ENCODE results near the gene ANAPC10. TPM values are rescaled to one million over a fixed set of nuclear protein-coding genes. Genes with fewer than 3 reads are reported as not detected.

Gene ANAPC10
- total and polyA plus RNA-seq, 2 donors (not counting 1 experiment from before 2014, with no cell fraction given) = 28.1 to 29.7 TPM

- H3K27ac ChIP-seq (ENCODE audit: insufficient read depth, low read length) = no peak overlapping the region
- no peak overlapping the region for H3K9ac ChIP-seq (ENCODE audit: insufficient read depth, low read length)
- H3K36me3 ChIP-seq (ENCODE audit: control insufficient read depth, insufficient read depth, low read length) = peaks cover 2% of the 10 kb centered on the region
- H3K4me1 ChIP-seq (ENCODE audit: control insufficient read depth, extremely low read depth, insufficient read depth, low read length) = no peaks in the 10 kb centered on the region
- H4K20me1 ChIP-seq (ENCODE audit: control insufficient read depth, extremely low read depth, insufficient read depth, low read length) = no peaks in the 10 kb centered on the region
- H3K79me2 ChIP-seq (ENCODE audit: control insufficient read depth, insufficient read depth, low read length) = peaks cover 82% of the 10 kb centered on the region
- peak overlapping the region; percentile 95 for H3K4me2 ChIP-seq (ENCODE audit: extremely low read depth, insufficient read depth, low read length)
- H2AFZ ChIP-seq (ENCODE audit: low read length) = no peak overlapping the region
- TF ChIP-seq CTCF (conservative IDR thresholded peaks at IDR 0.05 in 1 of 2, IDR thresholded peaks at IDR 0.05 in 1 of 2; ENCODE audit: low read depth in 1 of 2, low read length in 2 of 2) (no peak), EZH2 (IDR thresholded peaks at IDR 0.05; ENCODE audit: low read length, missing control alignments) (no peak)
- no peaks in the 10 kb centered on the region for H3K9me3 ChIP-seq (ENCODE audit: control insufficient read depth, insufficient read depth, low read depth, low read length)
- no peaks in the 10 kb centered on the region for H3K27me3 ChIP-seq (ENCODE audit: control insufficient read depth, insufficient read depth, low read length)
- DNase-seq (ENCODE audit: low read depth in 2 of 2) = peak; percentile 9 to 46
- peak overlapping the region; percentile 84 to 98 (median 92) for H3K4me3 ChIP-seq (replicated peaks in 1 of 4; ENCODE audit: control extremely low read depth in 1 of 4, insufficient read depth in 1 of 4, low read depth in 3 of 4, low read length in 4 of 4)
Observed at GRCh38 chr4:145099653-145100052, 1.7 kb upstream of the ANAPC10 start.

GRCh38 chr4:145098675-145099037 lies 660 bp upstream of the ANAPC10 start:
- Histone ChIP-seq H4K20me1 (ENCODE audit: control insufficient read depth, extremely low read depth, insufficient read depth, low read length) (no peaks in the 10 kb centered on the region), H3K4me2 (ENCODE audit: extremely low read depth, insufficient read depth, low read length) (peak overlapping the region; percentile 95), H3K4me3 (replicated peaks in 1 of 4; ENCODE audit: control extremely low read depth in 1 of 4, insufficient read depth in 1 of 4, low read depth in 3 of 4, low read length in 4 of 4) (peak overlapping the region; percentile 84 to 98 (median 92)), H3K9ac (ENCODE audit: insufficient read depth, low read length) (peak overlapping the region; percentile 96), H3K4me1 (ENCODE audit: control insufficient read depth, extremely low read depth, insufficient read depth, low read length) (no peaks in the 10 kb centered on the region), H3K27ac (ENCODE audit: insufficient read depth, low read length) (peak overlapping the region; percentile 99), H3K36me3 (ENCODE audit: control insufficient read depth, insufficient read depth, low read length) (peaks cover 3% of the 10 kb centered on the region), H3K9me3 (ENCODE audit: control insufficient read depth, insufficient read depth, low read depth, low read length) (no peaks in the 10 kb centered on the region), H3K27me3 (ENCODE audit: control insufficient read depth, insufficient read depth, low read length) (no peaks in the 10 kb centered on the region), H3K79me2 (ENCODE audit: control insufficient read depth, insufficient read depth, low read length) (peaks cover 77% of the 10 kb centered on the region), H2AFZ (ENCODE audit: low read length) (peak overlapping the region; percentile 96)
- TF ChIP-seq EZH2 (IDR thresholded peaks at IDR 0.05; ENCODE audit: low read length, missing control alignments) = no peak
- no peak for TF ChIP-seq CTCF (conservative IDR thresholded peaks at IDR 0.05 in 1 of 2, IDR thresholded peaks at IDR 0.05 in 1 of 2; ENCODE audit: low read depth in 1 of 2, low read length in 2 of 2)
- peak; percentile 63 to 76 for DNase-seq (ENCODE audit: low read depth in 2 of 2)

GRCh38 chr4:145097331-145097820 lies 620 bp downstream of the ANAPC10 start:
- Histone ChIP-seq H3K36me3 (ENCODE audit: control insufficient read depth, insufficient read depth, low read length) (peaks cover 8% of the 10 kb centered on the region), H3K4me3 (replicated peaks in 1 of 4; ENCODE audit: control extremely low read depth in 1 of 4, insufficient read depth in 1 of 4, low read depth in 3 of 4, low read length in 4 of 4) (peak overlapping the region; percentile 84 to 98 (median 92)), H2AFZ (ENCODE audit: low read length) (peak overlapping the region; percentile 99), H3K9ac (ENCODE audit: insufficient read depth, low read length) (peak overlapping the region; percentile 96), H3K27ac (ENCODE audit: insufficient read depth, low read length) (peak overlapping the region; percentile 99), H3K9me3 (ENCODE audit: control insufficient read depth, insufficient read depth, low read depth, low read length) (no peaks in the 10 kb centered on the region), H3K4me1 (ENCODE audit: control insufficient read depth, extremely low read depth, insufficient read depth, low read length) (no peaks in the 10 kb centered on the region), H4K20me1 (ENCODE audit: control insufficient read depth, extremely low read depth, insufficient read depth, low read length) (no peaks in the 10 kb centered on the region), H3K27me3 (ENCODE audit: control insufficient read depth, insufficient read depth, low read length) (no peaks in the 10 kb centered on the region), H3K4me2 (ENCODE audit: extremely low read depth, insufficient read depth, low read length) (peak overlapping the region; percentile 89), H3K79me2 (ENCODE audit: control insufficient read depth, insufficient read depth, low read length) (peaks cover 72% of the 10 kb centered on the region)
- no peak for DNase-seq (ENCODE audit: low read depth in 2 of 2)
- no peak for TF ChIP-seq EZH2 (IDR thresholded peaks at IDR 0.05; ENCODE audit: low read length, missing control alignments)
- TF ChIP-seq CTCF (conservative IDR thresholded peaks at IDR 0.05 in 1 of 2, IDR thresholded peaks at IDR 0.05 in 1 of 2; ENCODE audit: low read depth in 1 of 2, low read length in 2 of 2) = no peak
